Chondrocyte (in vitro differentiated cells): ENCODE results near the gene NMD3. TPM values are rescaled to one million over a fixed set of nuclear protein-coding genes. Genes with fewer than 3 reads are reported as not detected.
A peak's percentile ranks its signal among the peaks of the same experiment; 100 is the strongest.
"Not testable (repeated sequence)": the region's sequence is repeated elsewhere in the genome, so short reads cannot be mapped to it uniquely, and the experiment has no call there.

Experiments used
- DNase-seq: peaks from one replicate; pipeline ENCODE4 v3.0.0; 2021; ENCODE audit warnings: mixed read lengths, low spot score
- H3K27ac Mint-ChIP-seq: one replicate; pipeline ENCODE4 v1.8.0; 2021; ENCODE audit warnings: mild to moderate bottlenecking, moderate library complexity, mixed read lengths; ENCODE audit not compliant: unreplicated experiment
- H3K27me3 Mint-ChIP-seq: 2 replicates; pipeline ENCODE4 v1.8.0; 2021; ENCODE audit warnings: low read depth, mixed read lengths
- H3K36me3 Mint-ChIP-seq: 2 replicates; pipeline ENCODE4 v1.8.0; 2021; ENCODE audit warnings: low read depth, mixed read lengths
- H3K4me1 Mint-ChIP-seq: 2 replicates; pipeline ENCODE4 v1.8.0; 2021; ENCODE audit warnings: low read depth, mild to moderate bottlenecking, mixed read lengths
- H3K4me3 Mint-ChIP-seq: one replicate; pipeline ENCODE4 v1.8.0; 2021; ENCODE audit warnings: mild to moderate bottlenecking, moderate library complexity, mixed read lengths; ENCODE audit not compliant: unreplicated experiment
- H3K9me3 Mint-ChIP-seq: 2 replicates; pipeline ENCODE4 v1.8.0; 2021; ENCODE audit warnings: low read depth, mixed read lengths
- long read RNA-seq: library from polyadenylated mRNA; stranded (forward); transcript quantifications from one replicate; pipeline ENCODE4 v2.0.0, GENCODE V29; 2021
- total RNA-seq: library from RNA; stranded (reverse); gene quantifications from 3 replicates; pipeline ENCODE4 v1.2.1, GENCODE V29; 2021
- TF ChIP-seq, protein P1 (sequence below): fragments of 200-600 bp; sonication (generic); IDR thresholded peaks from 2 replicates; pipeline ENCODE4 v1.5.0; 2021; ENCODE audit warnings: antibody characterized with exemption, mild to moderate bottlenecking, moderate library complexity

Gene NMD3
- 67.8 to 80.2 TPM (median 73.1 TPM) in 3 replicates for total RNA-seq
- long read RNA-seq, transcript NMD3-201 (16 exons, 3,049 nt) = major isoform, 92 of 155 reads
- long read RNA-seq, partial matches to known transcripts = 1 of 155 reads
- long read RNA-seq, other reads (novel, unspliced or antisense) = 62 of 155 reads

DNA sequence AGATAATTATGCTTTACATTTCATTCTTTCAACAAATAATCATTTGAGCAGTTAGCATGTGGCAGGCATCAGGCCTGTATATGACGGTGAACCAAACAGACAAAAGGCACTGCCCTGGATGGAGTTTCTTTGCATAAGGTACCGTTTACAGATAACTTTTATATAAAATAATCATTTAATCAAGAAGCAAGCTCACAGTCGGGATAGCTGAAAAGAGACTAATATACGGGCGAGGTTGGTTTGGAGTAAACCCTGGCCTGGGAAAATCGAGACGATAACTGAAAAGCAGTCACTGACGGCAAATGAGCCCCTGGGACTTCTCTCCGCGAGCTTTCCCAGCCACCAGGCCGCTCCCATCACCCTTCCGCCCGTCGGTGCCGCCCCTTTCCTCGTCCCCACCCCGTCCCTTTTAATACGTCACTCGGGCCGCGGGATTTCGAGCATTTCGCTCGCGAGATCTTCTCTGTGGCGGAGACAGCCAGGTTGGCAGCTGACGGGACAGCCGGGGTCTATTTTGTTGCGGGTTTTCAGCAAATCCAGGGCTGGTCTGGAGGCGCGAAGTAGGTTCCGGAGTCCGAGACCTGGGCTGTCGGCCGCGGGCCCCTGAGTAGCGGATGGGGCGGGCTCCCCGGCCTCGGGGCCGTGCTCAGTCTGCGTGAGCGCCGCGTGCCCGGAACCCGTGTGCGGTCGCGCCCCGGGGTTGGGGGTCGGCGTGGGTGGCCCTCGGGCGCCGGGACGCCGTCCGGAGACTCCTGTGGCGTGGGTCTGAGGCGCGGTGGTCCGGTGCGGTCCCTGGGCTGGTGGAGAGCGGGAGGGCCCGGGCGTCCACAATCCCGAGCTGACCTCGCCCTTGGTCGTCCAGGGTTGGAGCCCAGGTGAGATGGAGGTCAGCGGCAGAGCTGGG, at the start of gene NMD3:
TSS of gene NMD3 (plus strand) at position 462 of the 904 bp plus-strand sequence. CDS start 703 bp downstream, outside the sequence.
- TF ChIP-seq, protein P1, sequence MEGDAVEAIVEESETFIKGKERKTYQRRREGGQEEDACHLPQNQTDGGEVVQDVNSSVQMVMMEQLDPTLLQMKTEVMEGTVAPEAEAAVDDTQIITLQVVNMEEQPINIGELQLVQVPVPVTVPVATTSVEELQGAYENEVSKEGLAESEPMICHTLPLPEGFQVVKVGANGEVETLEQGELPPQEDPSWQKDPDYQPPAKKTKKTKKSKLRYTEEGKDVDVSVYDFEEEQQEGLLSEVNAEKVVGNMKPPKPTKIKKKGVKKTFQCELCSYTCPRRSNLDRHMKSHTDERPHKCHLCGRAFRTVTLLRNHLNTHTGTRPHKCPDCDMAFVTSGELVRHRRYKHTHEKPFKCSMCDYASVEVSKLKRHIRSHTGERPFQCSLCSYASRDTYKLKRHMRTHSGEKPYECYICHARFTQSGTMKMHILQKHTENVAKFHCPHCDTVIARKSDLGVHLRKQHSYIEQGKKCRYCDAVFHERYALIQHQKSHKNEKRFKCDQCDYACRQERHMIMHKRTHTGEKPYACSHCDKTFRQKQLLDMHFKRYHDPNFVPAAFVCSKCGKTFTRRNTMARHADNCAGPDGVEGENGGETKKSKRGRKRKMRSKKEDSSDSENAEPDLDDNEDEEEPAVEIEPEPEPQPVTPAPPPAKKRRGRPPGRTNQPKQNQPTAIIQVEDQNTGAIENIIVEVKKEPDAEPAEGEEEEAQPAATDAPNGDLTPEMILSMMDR = no peak
- Mint-ChIP-seq H3K4me1 (peaks cover 40% of the 10 kb centered on the region), H3K27ac (peak within 1 kb of the TSS; percentile 96), H3K36me3 (peaks cover 5% of the 10 kb centered on the region), H3K9me3 (peaks cover 9% of the 10 kb centered on the region), H3K27me3 (no peaks in the 10 kb centered on the region), H3K4me3 (peak within 1 kb of the TSS; percentile 87)
- peak; percentile 96 for DNase-seq

DNA sequence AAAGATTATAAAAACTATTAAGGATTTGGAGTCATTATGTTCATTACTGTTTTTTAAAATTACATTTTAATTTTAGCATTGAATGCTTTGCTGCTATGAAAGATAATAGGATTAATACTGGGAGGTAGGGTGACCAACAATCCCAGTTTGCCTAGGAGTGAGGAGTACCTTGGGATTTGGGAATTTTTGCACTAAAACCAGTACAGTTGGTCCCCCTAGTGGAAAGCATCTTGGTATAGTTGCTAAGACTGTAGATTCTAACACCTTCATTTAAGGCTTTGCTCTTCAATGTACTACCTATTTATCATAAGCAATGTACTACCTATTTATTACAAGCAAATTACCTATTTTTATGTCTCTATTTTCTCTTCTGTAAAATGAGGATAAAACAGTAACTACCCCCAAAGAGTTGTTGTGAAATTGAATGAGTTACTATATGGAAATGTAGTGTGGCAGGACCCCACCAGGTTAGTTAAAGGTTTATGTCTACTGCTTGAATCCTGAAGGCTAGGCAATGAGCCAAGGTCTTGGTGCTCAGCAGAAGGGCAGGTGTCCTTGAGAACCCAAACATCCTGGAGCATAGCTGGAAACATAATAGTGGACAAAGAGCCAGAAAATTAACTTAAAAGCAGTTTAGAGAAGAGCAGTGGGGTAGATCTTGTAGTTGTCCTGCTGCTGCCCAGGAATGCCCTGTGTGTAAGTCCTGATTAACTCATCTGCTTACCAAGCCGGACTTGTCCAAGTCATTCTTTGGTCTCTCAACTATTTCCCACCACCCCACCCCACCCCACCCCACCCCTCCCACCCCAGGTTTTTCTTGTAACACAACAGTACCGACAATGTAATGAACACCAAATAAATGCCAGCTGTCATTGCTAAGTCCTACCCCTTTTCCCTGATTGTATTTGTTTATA, 49.2 kb upstream of the NMD3 start:
- H3K4me1 Mint-ChIP-seq = peaks cover 6% of the 10 kb centered on the region
- TF ChIP-seq, protein P1 = peak; percentile 67
- H3K36me3 Mint-ChIP-seq = no peaks in the 10 kb centered on the region
- DNase-seq = no peak
- H3K27ac Mint-ChIP-seq = no peak overlapping the region
- H3K27me3 Mint-ChIP-seq = no peaks in the 10 kb centered on the region
- no peak overlapping the region for H3K4me3 Mint-ChIP-seq
- peaks cover 5% of the 10 kb centered on the region for H3K9me3 Mint-ChIP-seq

DNA sequence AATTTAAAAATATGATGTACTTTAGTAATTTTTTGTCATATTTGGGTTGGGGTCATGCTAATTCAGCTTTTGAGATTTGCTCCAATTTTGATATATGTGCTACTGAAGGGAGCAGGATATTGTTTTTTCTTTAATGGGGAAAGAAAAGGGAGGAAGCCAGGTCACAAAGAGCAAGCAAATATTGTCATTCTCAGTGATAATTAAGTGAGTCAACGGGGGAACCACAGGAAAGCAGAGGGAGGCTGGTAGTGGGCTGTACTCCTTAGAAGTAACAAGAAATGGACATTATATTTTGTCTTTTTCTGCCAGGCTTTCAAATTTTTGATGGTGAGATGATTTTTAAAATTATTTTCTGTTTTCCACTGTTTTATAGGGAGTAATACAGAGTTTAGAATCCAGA, 45.6 kb upstream of the NMD3 start:
- TF ChIP-seq, protein P1 = no peak
- Mint-ChIP-seq H3K27ac (no peak overlapping the region), H3K36me3 (no peaks in the 10 kb centered on the region), H3K27me3 (no peaks in the 10 kb centered on the region), H3K4me3 (no peak overlapping the region), H3K9me3 (peaks cover 5% of the 10 kb centered on the region), H3K4me1 (peaks cover 10% of the 10 kb centered on the region)
- no peak for DNase-seq

DNA sequence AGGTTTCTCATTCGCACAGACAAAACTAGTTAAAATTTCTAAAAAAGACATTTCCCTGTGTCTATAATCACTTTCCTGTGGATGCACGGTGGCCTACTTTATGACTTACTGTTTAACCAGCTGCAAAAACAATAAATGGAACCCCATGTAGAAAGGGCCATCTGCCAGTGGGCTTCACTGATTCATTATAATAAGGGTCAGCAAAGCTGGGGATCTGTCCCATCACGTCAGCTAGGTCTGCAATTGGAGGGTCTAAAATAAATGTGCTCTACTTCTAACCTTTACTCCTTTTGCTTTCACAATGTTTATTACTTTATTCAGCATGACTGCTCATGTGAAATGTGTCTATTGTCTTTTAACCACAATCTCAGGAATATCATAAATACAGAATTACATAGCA, 43.1 kb upstream of the NMD3 start:
- peaks cover 22% of the 10 kb centered on the region for H3K4me1 Mint-ChIP-seq
- H3K27me3 Mint-ChIP-seq = no peaks in the 10 kb centered on the region
- no peak for DNase-seq
- no peak overlapping the region for H3K27ac Mint-ChIP-seq
- peaks cover 5% of the 10 kb centered on the region for H3K9me3 Mint-ChIP-seq
- no peaks in the 10 kb centered on the region for H3K36me3 Mint-ChIP-seq
- TF ChIP-seq, protein P1 = no peak
- H3K4me3 Mint-ChIP-seq = no peak overlapping the region

DNA sequence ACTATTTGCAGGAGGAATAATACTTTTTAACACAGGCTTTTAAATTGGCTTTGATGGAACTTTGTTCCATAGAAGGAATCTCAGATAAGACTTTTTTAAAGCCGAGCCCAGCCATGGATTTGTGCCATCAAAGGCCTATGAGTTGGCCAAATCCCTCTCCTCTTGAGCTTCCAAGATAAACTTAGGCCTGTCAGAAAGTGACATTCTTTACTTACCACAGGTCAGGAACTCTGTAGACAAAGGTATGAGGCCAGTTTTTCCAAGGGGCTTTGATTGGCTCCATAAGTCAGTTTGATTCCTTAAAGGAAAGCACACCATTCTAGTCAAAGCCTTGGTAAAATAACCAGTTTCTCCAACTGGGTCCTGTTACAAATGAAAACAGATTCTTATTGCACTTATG, 39.7 kb upstream of the NMD3 start:
- H3K36me3 Mint-ChIP-seq, H3K4me3 Mint-ChIP-seq, H3K27me3 Mint-ChIP-seq, DNase-seq, H3K9me3 Mint-ChIP-seq, H3K27ac Mint-ChIP-seq: not testable (repeated sequence)
- H3K4me1 Mint-ChIP-seq = peaks cover 19% of the 10 kb centered on the region
